HG03097 (cell line): ENCODE data around the gene PRKG1.

ENCODE experiments used
- ATAC-seq: cut with Tn5 transposase; IDR thresholded peaks from one replicate; pipeline ENCODE4 v1.9.1; 2021; ENCODE audit not compliant: unreplicated experiment, low FRiP score

Gene PRKG1

GRCh38 chr10:51624013-51624412, 549.7 kb downstream of the PRKG1 start:
- ATAC-seq: no peak

GRCh38 chr10:51629934-51630639, 555.8 kb downstream of the PRKG1 start:
- ATAC-seq: no peak

GRCh38 chr10:51630640-51631005, 556.3 kb downstream of the PRKG1 start:
- ATAC-seq: no peak

GRCh38 chr10:51635436-51635835, 561.1 kb downstream of the PRKG1 start:
- ATAC-seq: no peak

GRCh38 chr10:51638211-51638610, 563.9 kb downstream of the PRKG1 start:
- ATAC-seq: no peak

GRCh38 chr10:51638737-51639136, 564.5 kb downstream of the PRKG1 start:
- no peak for ATAC-seq

- ATAC-seq: no peak
Observed at GRCh38 chr10:51640120-51640819, 566.0 kb downstream of the PRKG1 start.

- no peak for ATAC-seq
Observed at GRCh38 chr10:51642581-51642980, 568.3 kb downstream of the PRKG1 start.

- ATAC-seq: no peak
Observed at GRCh38 chr10:51643734-51644133, 569.4 kb downstream of the PRKG1 start.

- no peak for ATAC-seq
Observed at GRCh38 chr10:51649064-51649463, 574.8 kb downstream of the PRKG1 start.

- no peak for ATAC-seq
Observed at GRCh38 chr10:51651063-51651462, 576.8 kb downstream of the PRKG1 start.

GRCh38 chr10:51653025-51653424, 578.7 kb downstream of the PRKG1 start:
- no peak for ATAC-seq

GRCh38 chr10:51654918-51655317, 580.6 kb downstream of the PRKG1 start:
- ATAC-seq: no peak

GRCh38 chr10:51656503-51656902, 582.2 kb downstream of the PRKG1 start:
- ATAC-seq: no peak

- no peak for ATAC-seq
Observed at GRCh38 chr10:51658000-51658399, 583.7 kb downstream of the PRKG1 start.

GRCh38 chr10:51659344-51659743, 585.1 kb downstream of the PRKG1 start:
- no peak for ATAC-seq

GRCh38 chr10:51663086-51663485, 588.8 kb downstream of the PRKG1 start:
- ATAC-seq: no peak

GRCh38 chr10:51666456-51666855, 592.2 kb downstream of the PRKG1 start:
- ATAC-seq: no peak

- no peak for ATAC-seq
Observed at GRCh38 chr10:51667678-51668335, 593.5 kb downstream of the PRKG1 start.

GRCh38 chr10:51668336-51668689, 594.0 kb downstream of the PRKG1 start:
- ATAC-seq: no peak

- no peak for ATAC-seq
Observed at GRCh38 chr10:51669041-51669440, 594.8 kb downstream of the PRKG1 start.

- no peak for ATAC-seq
Observed at GRCh38 chr10:51672039-51672535, 597.8 kb downstream of the PRKG1 start.
